GM12873 (cell line): ENCODE results near the gene BID.

ENCODE experiments used
- CTCF ChIP-seq: IDR thresholded peaks from 2 replicates; pipeline ENCODE4 v1.5.1; 2012; ENCODE audit warnings: low read depth, mild to moderate bottlenecking, moderate library complexity, low read length, control low read depth; ENCODE audit not compliant: insufficient read depth; ENCODE audit errors: missing control alignments

The BID gene

GRCh38 chr22:17794726-17795542 is 20.7 kb upstream of the BID start:
- TF ChIP-seq CTCF: no peak

DNA sequence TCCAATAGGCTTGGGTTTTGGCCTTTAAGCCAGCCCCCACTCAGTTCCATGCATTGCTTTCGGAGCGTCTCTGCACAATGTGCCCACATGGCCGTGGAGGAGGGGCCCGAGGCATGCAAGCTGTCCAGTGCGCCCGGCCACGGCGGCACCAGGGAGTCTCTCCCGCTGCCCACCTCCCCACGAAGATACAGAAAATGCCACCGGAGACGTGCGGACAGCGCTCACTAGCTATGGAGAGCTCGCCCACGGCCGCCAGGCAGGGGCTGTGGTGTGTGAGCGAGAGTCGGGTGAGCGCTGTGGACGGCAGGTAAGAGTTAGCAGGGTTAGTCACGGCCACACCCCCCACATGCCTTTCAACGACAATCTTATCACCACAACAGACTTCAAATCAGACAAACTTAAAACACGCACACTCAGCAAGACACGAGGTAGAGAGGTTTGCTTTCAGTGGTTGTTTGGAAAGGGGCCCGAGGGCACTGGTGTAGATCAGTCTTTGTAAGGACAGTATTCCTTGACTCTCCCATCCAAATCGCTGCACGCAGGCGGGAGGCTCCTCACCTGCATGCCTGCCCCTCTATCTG is 18.7 kb upstream of the BID start:
- no peak for TF ChIP-seq CTCF

GRCh38 chr22:17792299-17792698 is 18.0 kb upstream of the BID start:
- TF ChIP-seq CTCF: peak; percentile 53

- no peak for TF ChIP-seq CTCF
These were observed 16.9 kb upstream of the BID start for GRCh38 chr22:17791196-17791595.

DNA sequence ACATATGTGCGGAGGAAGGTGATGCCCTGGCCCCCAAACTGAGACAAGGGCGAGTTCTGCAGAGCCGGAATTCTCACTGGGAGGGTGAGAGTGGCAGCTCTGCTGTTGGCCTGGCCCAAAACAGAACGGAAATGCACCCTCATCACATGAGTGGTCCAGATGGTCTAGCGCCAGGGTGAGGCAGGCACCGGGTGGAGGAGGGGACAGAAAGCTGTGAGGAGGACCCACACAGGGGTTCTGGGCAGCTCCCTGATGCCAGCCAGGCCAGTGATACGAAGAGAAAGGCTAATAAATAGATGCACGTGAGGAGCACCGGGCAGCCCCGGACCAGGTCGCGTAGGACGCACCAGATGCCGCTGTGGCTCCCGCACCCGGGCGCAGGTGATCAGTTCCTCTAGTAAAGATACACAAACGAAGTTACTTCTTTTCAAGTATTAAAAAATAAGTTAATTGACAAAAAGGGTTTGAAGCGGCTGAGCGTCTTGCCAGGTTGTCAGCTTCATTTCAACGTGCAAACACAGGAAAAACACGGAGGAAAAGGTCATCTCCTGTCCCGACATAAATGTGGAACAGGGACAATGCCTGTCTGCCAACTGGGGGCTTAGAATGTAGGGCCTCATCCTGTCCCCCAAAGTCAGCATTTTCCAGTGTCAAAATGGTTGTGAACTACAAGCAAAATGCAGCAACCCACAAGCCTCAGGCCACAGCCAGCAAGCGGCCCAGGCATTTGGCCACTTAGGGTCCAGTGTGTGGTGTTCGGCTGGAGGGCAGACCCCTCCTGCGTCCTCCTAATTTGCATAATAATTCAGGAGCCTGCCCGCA is 15.3 kb upstream of the BID start:
- no peak for TF ChIP-seq CTCF

- no peak for TF ChIP-seq CTCF
These were observed 14.5 kb upstream of the BID start for GRCh38 chr22:17788528-17789378.
